ENCODE data around the gene WNT11.

WNT11 gene

GRCh38 chr11:76174330-76174729, 32.0 kb downstream of the WNT11 start:
- DNase-seq (ENCODE audit: low read depth, low spot score) = no peak

- no peak for DNase-seq (ENCODE audit: low read depth, low spot score)
These were observed 32.6 kb downstream of the WNT11 start for GRCh38 chr11:76173663-76174062.

- DNase-seq (ENCODE audit: low read depth, low spot score) = no peak
These were observed 33.7 kb downstream of the WNT11 start for GRCh38 chr11:76172583-76172982.

- no peak for DNase-seq (ENCODE audit: low read depth, low spot score)
These were observed 35.8 kb downstream of the WNT11 start for GRCh38 chr11:76170468-76170867.

- DNase-seq (ENCODE audit: low read depth, low spot score) = no peak
These were observed 36.8 kb downstream of the WNT11 start for GRCh38 chr11:76169473-76169896.

- DNase-seq (ENCODE audit: low read depth, low spot score) = no peak
These were observed 38.7 kb downstream of the WNT11 start for GRCh38 chr11:76167590-76167989.

- no peak for DNase-seq (ENCODE audit: low read depth, low spot score)
These were observed 40.0 kb downstream of the WNT11 start for GRCh38 chr11:76166314-76166713.

- DNase-seq (ENCODE audit: low read depth, low spot score) = no peak
These were observed 41.2 kb downstream of the WNT11 start for GRCh38 chr11:76164861-76165751.

- no peak for DNase-seq (ENCODE audit: low read depth, low spot score)
These were observed 42.2 kb downstream of the WNT11 start for GRCh38 chr11:76164081-76164480.

- no peak for DNase-seq (ENCODE audit: low read depth, low spot score)
These were observed 42.9 kb downstream of the WNT11 start for GRCh38 chr11:76163289-76163880.

- no peak for DNase-seq (ENCODE audit: low read depth, low spot score)
These were observed 43.7 kb downstream of the WNT11 start for GRCh38 chr11:76162336-76163288.

GRCh38 chr11:76161261-76161961, 44.9 kb downstream of the WNT11 start:
- DNase-seq (ENCODE audit: low read depth, low spot score) = no peak

- DNase-seq (ENCODE audit: low read depth, low spot score) = no peak
These were observed 45.4 kb downstream of the WNT11 start for GRCh38 chr11:76160856-76161255.

- DNase-seq (ENCODE audit: low read depth, low spot score) = no peak
These were observed 46.2 kb downstream of the WNT11 start for GRCh38 chr11:76159983-76160661.

GRCh38 chr11:76159303-76159937, 46.9 kb downstream of the WNT11 start:
- DNase-seq (ENCODE audit: low read depth, low spot score) = no peak

GRCh38 chr11:76158394-76159302, 47.7 kb downstream of the WNT11 start:
- no peak for DNase-seq (ENCODE audit: low read depth, low spot score)

GRCh38 chr11:76157891-76158290, 48.4 kb downstream of the WNT11 start:
- DNase-seq (ENCODE audit: low read depth, low spot score) = no peak

- DNase-seq (ENCODE audit: low read depth, low spot score) = no peak
These were observed 49.3 kb downstream of the WNT11 start for GRCh38 chr11:76156971-76157427.

Data from smooth muscle cell of the brain vasculature (primary cell).